ENCODE measurements around the gene RAD51. TPM values are rescaled to one million over a fixed set of nuclear protein-coding genes. Genes with fewer than 3 reads are reported as not detected.

The RAD51 gene
- total and polyA plus RNA-seq, 9 of the 15 experiments (the other 6 are each of a cell fraction or from before 2014, with no cell fraction given), result 16.0 to 63.8 (median 34.6) TPM

DNA sequence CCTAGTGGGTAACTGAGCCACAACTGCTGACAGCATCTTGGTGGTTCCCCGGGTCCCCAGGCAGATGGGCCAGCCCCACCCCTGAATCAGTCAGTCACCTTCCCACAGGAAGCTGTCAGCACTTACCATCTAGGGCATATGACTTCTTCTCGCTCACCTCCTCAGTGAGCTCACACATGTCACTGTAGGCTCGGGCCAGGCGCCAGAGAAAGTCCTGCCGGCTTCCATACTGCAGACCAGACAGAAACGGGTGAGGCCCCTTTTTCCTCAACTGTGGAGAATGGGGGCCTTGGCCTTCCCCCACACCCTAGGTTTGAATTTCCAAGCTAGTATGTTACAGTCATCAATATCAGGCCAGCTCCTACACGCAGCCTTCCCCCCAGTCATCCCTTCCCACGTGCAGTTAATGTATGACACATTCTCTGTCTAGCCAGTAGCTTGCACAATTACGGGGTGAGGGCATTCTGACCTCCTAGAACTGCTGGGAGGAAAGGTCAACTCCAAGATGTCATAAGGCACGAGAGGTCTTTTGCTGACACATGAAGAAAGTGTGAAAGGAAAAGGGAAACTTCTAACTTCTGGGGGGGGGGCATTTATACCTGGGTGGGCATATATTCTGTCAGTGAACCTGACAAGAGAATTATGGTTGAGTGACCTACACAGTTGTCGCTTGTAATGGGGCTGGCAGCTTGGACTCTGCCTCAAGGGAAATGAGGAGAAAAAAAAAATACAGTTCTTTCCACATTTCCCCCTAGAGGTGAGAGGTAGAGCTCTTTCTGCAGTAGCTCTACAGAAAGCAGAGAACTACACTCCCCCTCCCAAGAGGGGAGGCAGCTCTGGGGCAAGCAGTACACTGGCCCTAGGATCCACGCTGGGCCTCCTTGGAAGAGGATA is 49.2 kb downstream of the RAD51 start (continued):
- TF ChIP-seq, protein P1, sequence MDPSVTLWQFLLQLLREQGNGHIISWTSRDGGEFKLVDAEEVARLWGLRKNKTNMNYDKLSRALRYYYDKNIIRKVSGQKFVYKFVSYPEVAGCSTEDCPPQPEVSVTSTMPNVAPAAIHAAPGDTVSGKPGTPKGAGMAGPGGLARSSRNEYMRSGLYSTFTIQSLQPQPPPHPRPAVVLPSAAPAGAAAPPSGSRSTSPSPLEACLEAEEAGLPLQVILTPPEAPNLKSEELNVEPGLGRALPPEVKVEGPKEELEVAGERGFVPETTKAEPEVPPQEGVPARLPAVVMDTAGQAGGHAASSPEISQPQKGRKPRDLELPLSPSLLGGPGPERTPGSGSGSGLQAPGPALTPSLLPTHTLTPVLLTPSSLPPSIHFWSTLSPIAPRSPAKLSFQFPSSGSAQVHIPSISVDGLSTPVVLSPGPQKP (CRISPR knock-in tag; IDR thresholded peaks at IDR 0.05), result no peak
- TF ChIP-seq, protein P2, sequence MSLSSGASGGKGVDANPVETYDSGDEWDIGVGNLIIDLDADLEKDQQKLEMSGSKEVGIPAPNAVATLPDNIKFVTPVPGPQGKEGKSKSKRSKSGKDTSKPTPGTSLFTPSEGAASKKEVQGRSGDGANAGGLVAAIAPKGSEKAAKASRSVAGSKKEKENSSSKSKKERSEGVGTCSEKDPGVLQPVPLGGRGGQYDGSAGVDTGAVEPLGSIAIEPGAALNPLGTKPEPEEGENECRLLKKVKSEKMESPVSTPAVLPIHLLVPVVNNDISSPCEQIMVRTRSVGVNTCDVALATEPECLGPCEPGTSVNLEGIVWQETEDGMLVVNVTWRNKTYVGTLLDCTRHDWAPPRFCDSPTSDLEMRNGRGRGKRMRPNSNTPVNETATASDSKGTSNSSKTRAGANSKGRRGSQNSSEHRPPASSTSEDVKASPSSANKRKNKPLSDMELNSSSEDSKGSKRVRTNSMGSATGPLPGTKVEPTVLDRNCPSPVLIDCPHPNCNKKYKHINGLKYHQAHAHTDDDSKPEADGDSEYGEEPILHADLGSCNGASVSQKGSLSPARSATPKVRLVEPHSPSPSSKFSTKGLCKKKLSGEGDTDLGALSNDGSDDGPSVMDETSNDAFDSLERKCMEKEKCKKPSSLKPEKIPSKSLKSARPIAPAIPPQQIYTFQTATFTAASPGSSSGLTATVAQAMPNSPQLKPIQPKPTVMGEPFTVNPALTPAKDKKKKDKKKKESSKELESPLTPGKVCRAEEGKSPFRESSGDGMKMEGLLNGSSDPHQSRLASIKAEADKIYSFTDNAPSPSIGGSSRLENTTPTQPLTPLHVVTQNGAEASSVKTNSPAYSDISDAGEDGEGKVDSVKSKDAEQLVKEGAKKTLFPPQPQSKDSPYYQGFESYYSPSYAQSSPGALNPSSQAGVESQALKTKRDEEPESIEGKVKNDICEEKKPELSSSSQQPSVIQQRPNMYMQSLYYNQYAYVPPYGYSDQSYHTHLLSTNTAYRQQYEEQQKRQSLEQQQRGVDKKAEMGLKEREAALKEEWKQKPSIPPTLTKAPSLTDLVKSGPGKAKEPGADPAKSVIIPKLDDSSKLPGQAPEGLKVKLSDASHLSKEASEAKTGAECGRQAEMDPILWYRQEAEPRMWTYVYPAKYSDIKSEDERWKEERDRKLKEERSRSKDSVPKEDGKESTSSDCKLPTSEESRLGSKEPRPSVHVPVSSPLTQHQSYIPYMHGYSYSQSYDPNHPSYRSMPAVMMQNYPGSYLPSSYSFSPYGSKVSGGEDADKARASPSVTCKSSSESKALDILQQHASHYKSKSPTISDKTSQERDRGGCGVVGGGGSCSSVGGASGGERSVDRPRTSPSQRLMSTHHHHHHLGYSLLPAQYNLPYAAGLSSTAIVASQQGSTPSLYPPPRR (CRISPR knock-in tag; IDR thresholded peaks at IDR 0.05; ENCODE audit: borderline replicate concordance), result no peak
- TF ChIP-seq ATF7 (IDR thresholded peaks at IDR 0.05) (0 out of 2 replicates have a peak, but pooled peaks have one; percentile 17), ELF4 (CRISPR knock-in tag; IDR thresholded peaks at IDR 0.05) (no peak), SMAD1 (IDR thresholded peaks at IDR 0.05; ENCODE audit: low read depth, low read length, partially characterized antibody) (no peak), ZNF316 (IDR thresholded peaks at IDR 0.05) (peak; percentile 83), GTF2F1 (IDR thresholded peaks at IDR 0.05; ENCODE audit: low read depth, low read length) (no peak), BRD9 (IDR thresholded peaks at IDR 0.05; ENCODE audit: low read depth, partially characterized antibody) (no peak), POLR2AphosphoS5 (IDR thresholded peaks at IDR 0.05; ENCODE audit: control insufficient read depth, insufficient read depth, low read depth, low read length) (peak; percentile 11; the same call in 1 of the 2 replicates), ZBTB8A (IDR thresholded peaks at IDR 0.05; ENCODE audit: partially characterized antibody) (no peak), ZNF699 (CRISPR knock-in tag; IDR thresholded peaks at IDR 0.05; ENCODE audit: insufficient replicate concordance) (no peak), KAT7 (CRISPR knock-in tag; IDR thresholded peaks at IDR 0.05; ENCODE audit: borderline replicate concordance) (no peak), NR2C1 (IDR thresholded peaks at IDR 0.05) (peak; percentile 57; the same call in 1 of the 2 replicates), NR2C1 (tag; IDR thresholded peaks at IDR 0.05) (peak; percentile 88), PHB2 (IDR thresholded peaks at IDR 0.05; ENCODE audit: low read depth) (no peak), MAFG (tag; conservative IDR thresholded peaks at IDR 0.05) (peak; percentile 67; the same call in 1 of the 2 replicates), NELFE (IDR thresholded peaks at IDR 0.05; ENCODE audit: insufficient read depth, insufficient read length) (no peak)
- TF ChIP-seq, protein P3, sequence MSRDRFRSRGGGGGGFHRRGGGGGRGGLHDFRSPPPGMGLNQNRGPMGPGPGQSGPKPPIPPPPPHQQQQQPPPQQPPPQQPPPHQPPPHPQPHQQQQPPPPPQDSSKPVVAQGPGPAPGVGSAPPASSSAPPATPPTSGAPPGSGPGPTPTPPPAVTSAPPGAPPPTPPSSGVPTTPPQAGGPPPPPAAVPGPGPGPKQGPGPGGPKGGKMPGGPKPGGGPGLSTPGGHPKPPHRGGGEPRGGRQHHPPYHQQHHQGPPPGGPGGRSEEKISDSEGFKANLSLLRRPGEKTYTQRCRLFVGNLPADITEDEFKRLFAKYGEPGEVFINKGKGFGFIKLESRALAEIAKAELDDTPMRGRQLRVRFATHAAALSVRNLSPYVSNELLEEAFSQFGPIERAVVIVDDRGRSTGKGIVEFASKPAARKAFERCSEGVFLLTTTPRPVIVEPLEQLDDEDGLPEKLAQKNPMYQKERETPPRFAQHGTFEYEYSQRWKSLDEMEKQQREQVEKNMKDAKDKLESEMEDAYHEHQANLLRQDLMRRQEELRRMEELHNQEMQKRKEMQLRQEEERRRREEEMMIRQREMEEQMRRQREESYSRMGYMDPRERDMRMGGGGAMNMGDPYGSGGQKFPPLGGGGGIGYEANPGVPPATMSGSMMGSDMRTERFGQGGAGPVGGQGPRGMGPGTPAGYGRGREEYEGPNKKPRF (IDR thresholded peaks at IDR 0.05; ENCODE audit: low read depth, low read length), result no peak
- TF ChIP-seq, protein P4, sequence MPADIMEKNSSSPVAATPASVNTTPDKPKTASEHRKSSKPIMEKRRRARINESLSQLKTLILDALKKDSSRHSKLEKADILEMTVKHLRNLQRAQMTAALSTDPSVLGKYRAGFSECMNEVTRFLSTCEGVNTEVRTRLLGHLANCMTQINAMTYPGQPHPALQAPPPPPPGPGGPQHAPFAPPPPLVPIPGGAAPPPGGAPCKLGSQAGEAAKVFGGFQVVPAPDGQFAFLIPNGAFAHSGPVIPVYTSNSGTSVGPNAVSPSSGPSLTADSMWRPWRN (IDR thresholded peaks at IDR 0.05; ENCODE audit: low read depth), result no peak
